ENCODE data around the gene FBXL7. TPM values are rescaled to one million over a fixed set of nuclear protein-coding genes. Genes with fewer than 3 reads are reported as not detected.

Gene FBXL7
- total RNA-seq, 1 experiment from 2014 or later = not detected

- no peak for DNase-seq (ENCODE audit: low spot score)
- in situ Hi-C loops (cut with HindIII; ENCODE audit: low sequenced_read_pairs) = no loop called here
These were observed 190.6 kb downstream of the FBXL7 start for GRCh38 chr5:15690611-15691010.

DNA sequence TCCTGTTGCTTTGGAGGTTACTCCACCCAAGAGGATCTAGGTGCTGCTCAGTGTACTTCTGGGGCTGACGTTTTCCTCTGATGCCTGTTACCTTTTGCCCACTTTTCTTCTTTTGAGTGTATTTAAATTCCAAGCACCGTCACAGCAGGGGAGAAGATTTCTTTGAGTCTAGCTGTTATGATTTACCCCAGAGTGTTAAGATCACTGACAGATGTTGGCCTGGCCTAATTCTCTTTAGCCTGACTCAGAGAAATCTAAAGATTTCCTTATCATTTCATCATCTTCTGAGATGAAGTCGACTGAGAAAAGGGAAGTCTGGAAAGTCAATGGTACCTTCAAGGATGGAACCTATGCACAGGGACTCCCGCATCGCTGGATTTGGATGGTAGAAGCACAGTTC lies 191.5 kb downstream of the FBXL7 start:
- in situ Hi-C loops (cut with HindIII; ENCODE audit: low sequenced_read_pairs) = no loop called here
- DNase-seq (ENCODE audit: low spot score) = no peak

DNA sequence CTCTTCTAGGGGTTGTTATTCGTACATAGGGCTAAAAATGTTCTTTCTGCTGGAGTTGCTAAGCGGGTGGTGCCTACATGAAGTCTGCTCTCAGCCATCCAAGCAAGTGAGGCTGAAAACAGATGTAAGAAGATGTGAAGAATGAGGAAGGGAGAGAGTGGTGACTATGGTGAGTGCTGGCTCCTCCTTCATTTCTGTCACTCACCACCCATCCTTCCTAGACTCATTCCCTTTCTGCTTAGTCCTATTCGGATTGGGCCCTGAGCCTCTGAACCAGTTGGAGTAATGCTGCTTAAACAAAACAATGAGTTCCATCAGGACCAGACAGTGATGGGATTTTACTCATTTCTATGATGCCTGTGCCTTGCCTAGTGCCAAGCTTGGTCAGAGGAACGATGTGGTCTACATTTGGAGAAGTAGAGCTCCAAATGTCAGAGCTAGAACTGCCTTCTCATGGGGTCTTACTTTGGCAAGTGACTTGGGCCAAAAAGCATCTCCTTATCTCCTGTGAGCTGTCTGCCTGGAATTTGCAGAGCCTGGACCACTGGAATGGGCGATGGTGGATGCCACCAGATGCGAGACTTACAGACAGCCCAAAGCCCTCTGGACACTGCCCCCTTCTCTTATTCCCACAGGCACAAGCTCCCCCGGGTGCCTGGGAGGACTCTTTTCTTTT lies 192.9 kb downstream of the FBXL7 start:
- no peak for DNase-seq (ENCODE audit: low spot score)
- in situ Hi-C loops (cut with HindIII; ENCODE audit: low sequenced_read_pairs) = no loop called here

DNA sequence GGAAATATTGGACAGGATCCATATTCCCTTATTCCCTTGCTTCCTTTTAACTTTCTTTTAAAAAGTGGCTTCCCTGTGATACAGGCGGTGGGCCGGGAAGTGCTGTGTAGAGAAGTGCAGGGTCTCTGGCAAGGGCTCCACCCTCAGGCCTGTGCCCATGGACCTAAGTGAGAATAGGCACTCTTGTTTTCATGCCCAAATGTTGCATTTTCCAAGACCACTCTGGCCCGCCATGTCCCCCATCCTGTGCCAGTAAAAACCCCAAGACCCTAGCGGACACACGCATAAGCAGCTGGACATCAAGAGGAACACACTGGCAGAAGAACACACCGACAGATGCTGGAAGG lies 193.4 kb downstream of the FBXL7 start:
- no peak for DNase-seq (ENCODE audit: low spot score)
- in situ Hi-C loops (cut with HindIII; ENCODE audit: low sequenced_read_pairs) = no loop called here

- in situ Hi-C loops (cut with HindIII; ENCODE audit: low sequenced_read_pairs) = no loop called here
- no peak for DNase-seq (ENCODE audit: low spot score)
These were observed 194.0 kb downstream of the FBXL7 start for GRCh38 chr5:15693933-15694332.

- in situ Hi-C loops (cut with HindIII; ENCODE audit: low sequenced_read_pairs) = no loop called here
- DNase-seq (ENCODE audit: low spot score) = no peak
These were observed 194.8 kb downstream of the FBXL7 start for GRCh38 chr5:15694696-15695214.

GRCh38 chr5:15695215-15695731 lies 195.3 kb downstream of the FBXL7 start:
- in situ Hi-C loops (cut with HindIII; ENCODE audit: low sequenced_read_pairs) = no loop called here
- DNase-seq (ENCODE audit: low spot score) = no peak

- DNase-seq (ENCODE audit: low spot score) = no peak
- in situ Hi-C loops (cut with HindIII; ENCODE audit: low sequenced_read_pairs) = no loop called here
These were observed 200.4 kb downstream of the FBXL7 start for GRCh38 chr5:15700373-15700772.

DNA sequence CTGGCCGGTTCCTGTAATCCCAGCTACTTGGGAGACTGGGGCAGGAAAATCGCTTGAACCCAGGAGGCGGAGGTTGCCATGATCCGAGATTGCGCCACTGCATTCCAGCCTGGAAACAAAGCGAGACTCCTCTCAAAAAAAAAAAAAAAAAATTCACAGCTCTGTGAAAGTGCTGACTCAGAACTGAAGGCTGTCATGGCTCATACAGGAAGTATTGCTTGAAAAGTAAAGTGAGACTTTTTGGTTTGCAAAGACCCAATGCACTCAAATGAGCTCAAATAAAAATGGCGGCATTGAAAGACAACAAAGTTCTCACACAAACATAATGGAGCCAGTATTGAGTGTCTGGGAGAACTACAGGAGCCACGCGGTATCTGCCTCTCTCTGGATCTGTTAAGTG lies 202.1 kb downstream of the FBXL7 start:
- DNase-seq (ENCODE audit: low spot score) = no peak
- in situ Hi-C loops (cut with HindIII; ENCODE audit: low sequenced_read_pairs) = no loop called here

GRCh38 chr5:15703901-15704300 lies 203.9 kb downstream of the FBXL7 start:
- no peak for DNase-seq (ENCODE audit: low spot score)
- in situ Hi-C loops (cut with HindIII; ENCODE audit: low sequenced_read_pairs) = no loop called here

DNA sequence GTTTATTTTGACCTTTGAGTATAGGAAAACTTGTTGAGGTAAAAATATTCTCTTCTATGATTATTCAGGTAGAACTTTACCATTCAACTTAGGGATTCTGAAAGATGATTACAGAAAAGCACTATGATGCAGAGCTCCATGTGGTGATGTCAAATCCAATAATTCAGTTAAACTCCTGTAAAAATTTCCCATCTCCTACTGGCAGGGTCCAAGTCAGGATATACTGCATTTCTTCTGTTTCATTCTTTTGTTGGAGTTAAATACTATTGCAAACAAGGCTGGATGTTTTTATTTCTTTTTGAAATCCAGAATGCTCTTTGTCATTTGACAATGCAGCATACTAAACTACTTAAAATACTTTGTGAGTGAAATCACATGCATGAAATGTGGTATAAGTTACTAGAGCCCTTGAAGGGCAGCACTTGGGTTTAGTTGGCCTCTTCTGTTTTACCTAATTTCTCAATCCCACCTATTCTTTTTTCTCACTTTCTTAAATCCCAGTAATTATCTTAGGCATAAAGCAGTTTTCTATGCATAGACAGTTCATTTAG lies 204.5 kb downstream of the FBXL7 start:
- in situ Hi-C loops (cut with HindIII; ENCODE audit: low sequenced_read_pairs) = no loop called here
- DNase-seq (ENCODE audit: low spot score) = no peak

GRCh38 chr5:15707631-15708030 lies 207.7 kb downstream of the FBXL7 start:
- in situ Hi-C loops (cut with HindIII; ENCODE audit: low sequenced_read_pairs) = no loop called here
- DNase-seq (ENCODE audit: low spot score) = no peak

- no peak for DNase-seq (ENCODE audit: low spot score)
These were observed 211.9 kb downstream of the FBXL7 start for GRCh38 chr5:15711892-15712291.

GRCh38 chr5:15715535-15715934 lies 215.6 kb downstream of the FBXL7 start:
- DNase-seq (ENCODE audit: low spot score) = no peak
- in situ Hi-C loops (cut with HindIII; ENCODE audit: low sequenced_read_pairs) = no loop called here

More at GRCh38 chr5:15711892-15712291, 211.9 kb downstream of the FBXL7 start:
- in situ Hi-C loops (cut with HindIII; ENCODE audit: low sequenced_read_pairs) = no loop called here

DNA sequence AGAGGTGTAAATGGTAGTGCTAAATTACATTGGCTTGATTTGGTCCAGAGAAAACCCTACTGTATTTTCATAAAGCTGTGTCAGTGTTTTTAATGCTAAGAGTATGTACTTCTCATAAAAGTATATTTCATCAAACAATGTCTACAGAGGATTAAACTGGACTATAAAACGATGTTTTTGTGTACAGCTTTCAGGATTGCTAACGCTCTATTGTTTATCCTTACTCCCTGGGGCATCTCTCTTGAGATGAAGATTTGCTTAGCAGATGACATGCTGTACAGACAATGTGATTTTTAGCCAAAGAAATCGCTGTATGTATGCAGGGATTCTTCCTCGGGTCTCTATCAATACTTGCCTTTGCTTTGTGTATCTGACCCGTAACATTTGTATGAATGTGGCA lies 216.0 kb downstream of the FBXL7 start:
- in situ Hi-C loops (cut with HindIII; ENCODE audit: low sequenced_read_pairs) = no loop called here
- no peak for DNase-seq (ENCODE audit: low spot score)

- in situ Hi-C loops (cut with HindIII; ENCODE audit: low sequenced_read_pairs) = no loop called here
- no peak for DNase-seq (ENCODE audit: low spot score)
These were observed 217.0 kb downstream of the FBXL7 start for GRCh38 chr5:15717001-15717400.

- in situ Hi-C loops (cut with HindIII; ENCODE audit: low sequenced_read_pairs) = no loop called here
- no peak for DNase-seq (ENCODE audit: low spot score)
These were observed 218.6 kb downstream of the FBXL7 start for GRCh38 chr5:15718421-15719179.

DNA sequence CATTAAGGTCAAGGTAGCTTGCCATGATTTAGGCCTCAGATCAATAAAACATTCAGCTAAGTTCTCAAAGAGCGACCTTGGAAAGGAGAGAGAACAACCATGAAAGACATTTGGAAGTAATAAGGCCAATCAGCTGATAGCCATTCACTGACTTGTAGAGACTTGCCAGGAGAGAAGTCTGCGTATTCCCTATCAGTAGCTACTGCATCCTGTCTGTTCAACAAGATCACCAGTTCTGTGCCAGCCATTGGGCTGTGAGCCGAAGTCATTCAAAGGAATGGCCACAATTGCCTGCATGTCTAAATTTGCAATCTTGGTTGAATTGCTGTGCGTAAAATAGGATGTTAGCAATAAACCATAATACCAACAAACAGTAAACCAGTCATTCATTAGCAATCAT lies 219.8 kb downstream of the FBXL7 start:
- in situ Hi-C loops (cut with HindIII; ENCODE audit: low sequenced_read_pairs) = no loop called here
- no peak for DNase-seq (ENCODE audit: low spot score)

- no peak for DNase-seq (ENCODE audit: low spot score)
- in situ Hi-C loops (cut with HindIII; ENCODE audit: low sequenced_read_pairs) = no loop called here
These were observed 220.5 kb downstream of the FBXL7 start for GRCh38 chr5:15720515-15720914.

DNA sequence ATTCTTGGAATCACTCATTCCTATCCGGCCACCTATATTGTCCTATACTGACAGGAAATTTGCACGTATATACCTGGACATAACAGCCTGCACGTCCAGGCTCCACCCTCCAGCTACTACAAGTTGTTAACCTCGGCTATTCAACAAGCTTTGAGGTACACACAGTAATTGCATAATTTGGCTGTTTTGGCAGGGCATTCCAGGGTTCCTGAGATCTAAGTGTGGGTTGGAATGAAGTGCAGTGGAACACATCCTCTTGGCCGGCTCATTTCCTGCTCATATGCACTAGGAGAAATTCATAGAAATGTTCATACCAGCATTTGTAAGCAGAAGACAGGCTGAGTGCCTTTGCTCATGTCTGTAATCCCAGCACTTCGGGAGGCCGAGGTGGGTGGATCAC lies 222.3 kb downstream of the FBXL7 start:
- DNase-seq (ENCODE audit: low spot score) = no peak
- in situ Hi-C loops (cut with HindIII; ENCODE audit: low sequenced_read_pairs) = no loop called here
